B cell (primary cell): ENCODE results near the gene WASHC3.

Source experiments
- EZH2 ChIP-seq: IDR thresholded peaks from 2 replicates; pipeline ENCODE4 v1.6.1; 2012; ENCODE audit warnings: borderline replicate concordance, low read depth, mild to moderate bottlenecking, moderate library complexity, low read length; ENCODE audit not compliant: insufficient read depth, poor library complexity, severe bottlenecking
- TF ChIP-seq, protein P1 (sequence below): fragments of 200-600 bp; IDR thresholded peaks from one replicate; pipeline ENCODE4 v1.8.0; 2022; ENCODE audit warnings: antibody characterized with exemption, mild to moderate bottlenecking

DNA sequence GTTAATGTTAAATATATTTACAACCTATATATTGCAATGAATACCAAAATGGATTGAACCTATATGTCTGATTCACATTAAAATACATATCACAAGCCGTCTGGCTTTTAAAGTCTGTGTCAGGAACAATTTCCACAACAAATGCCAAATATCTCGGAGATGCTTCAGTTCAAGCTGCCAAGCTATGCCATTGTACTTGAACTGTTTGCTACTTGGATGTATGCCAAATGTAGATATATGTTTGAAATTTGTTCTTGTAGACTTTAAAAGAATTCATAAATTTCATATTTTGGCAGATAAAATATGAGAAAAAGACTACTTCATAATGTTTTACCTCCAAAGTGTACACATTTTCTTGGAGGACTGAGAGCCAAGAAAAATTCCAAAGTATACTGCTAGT is 37.0 kb downstream of the WASHC3 start:
- TF ChIP-seq, protein P1, sequence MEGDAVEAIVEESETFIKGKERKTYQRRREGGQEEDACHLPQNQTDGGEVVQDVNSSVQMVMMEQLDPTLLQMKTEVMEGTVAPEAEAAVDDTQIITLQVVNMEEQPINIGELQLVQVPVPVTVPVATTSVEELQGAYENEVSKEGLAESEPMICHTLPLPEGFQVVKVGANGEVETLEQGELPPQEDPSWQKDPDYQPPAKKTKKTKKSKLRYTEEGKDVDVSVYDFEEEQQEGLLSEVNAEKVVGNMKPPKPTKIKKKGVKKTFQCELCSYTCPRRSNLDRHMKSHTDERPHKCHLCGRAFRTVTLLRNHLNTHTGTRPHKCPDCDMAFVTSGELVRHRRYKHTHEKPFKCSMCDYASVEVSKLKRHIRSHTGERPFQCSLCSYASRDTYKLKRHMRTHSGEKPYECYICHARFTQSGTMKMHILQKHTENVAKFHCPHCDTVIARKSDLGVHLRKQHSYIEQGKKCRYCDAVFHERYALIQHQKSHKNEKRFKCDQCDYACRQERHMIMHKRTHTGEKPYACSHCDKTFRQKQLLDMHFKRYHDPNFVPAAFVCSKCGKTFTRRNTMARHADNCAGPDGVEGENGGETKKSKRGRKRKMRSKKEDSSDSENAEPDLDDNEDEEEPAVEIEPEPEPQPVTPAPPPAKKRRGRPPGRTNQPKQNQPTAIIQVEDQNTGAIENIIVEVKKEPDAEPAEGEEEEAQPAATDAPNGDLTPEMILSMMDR, result no peak
- no peak for TF ChIP-seq EZH2
